Stimulated activated CD4-positive, alpha-beta T cell treated with anti-CD3 and anti-CD28 coated beads, Interleukin-4, amount 100 ng/mL, for 4 hours (primary cell): Measurements from ENCODE around the gene BCL2.
A peak's percentile ranks its signal among the peaks of the same experiment; 100 is the strongest.

Experiments used
- DNase-seq, 2 experiments: peaks; one replicate each; pipeline ENCODE4 v3.0.0-alpha.2; 2020

BCL2 gene

GRCh38 chr18:63257453-63257852 lies 62.1 kb downstream of the BCL2 start:
- no peak for DNase-seq

GRCh38 chr18:63255435-63255834 lies 64.1 kb downstream of the BCL2 start:
- no peak for DNase-seq

GRCh38 chr18:63254716-63255399 lies 64.7 kb downstream of the BCL2 start:
- no peak for DNase-seq

GRCh38 chr18:63253428-63254372 lies 65.9 kb downstream of the BCL2 start:
- DNase-seq: no peak

- DNase-seq: no peak
Observed at GRCh38 chr18:63253014-63253413, 66.6 kb downstream of the BCL2 start.

GRCh38 chr18:63249771-63250170 lies 69.8 kb downstream of the BCL2 start:
- no peak for DNase-seq

GRCh38 chr18:63247926-63248325 lies 71.6 kb downstream of the BCL2 start:
- DNase-seq: no peak

GRCh38 chr18:63247506-63247905 lies 72.1 kb downstream of the BCL2 start:
- DNase-seq: no peak

GRCh38 chr18:63245600-63245999 lies 74.0 kb downstream of the BCL2 start:
- no peak for DNase-seq

- DNase-seq: no peak
Observed at GRCh38 chr18:63244607-63245006, 75.0 kb downstream of the BCL2 start.

- DNase-seq: no peak
Observed at GRCh38 chr18:63241760-63242159, 77.8 kb downstream of the BCL2 start.

GRCh38 chr18:63241317-63241712 lies 78.3 kb downstream of the BCL2 start:
- DNase-seq: no peak

- DNase-seq: no peak
Observed at GRCh38 chr18:63240531-63241316, 78.8 kb downstream of the BCL2 start.

GRCh38 chr18:63238693-63239075 lies 80.9 kb downstream of the BCL2 start:
- no peak for DNase-seq

GRCh38 chr18:63237881-63238692 lies 81.5 kb downstream of the BCL2 start:
- DNase-seq: no peak

GRCh38 chr18:63236921-63237846 lies 82.4 kb downstream of the BCL2 start:
- no peak for DNase-seq

GRCh38 chr18:63236406-63236805 lies 83.2 kb downstream of the BCL2 start:
- no peak for DNase-seq

GRCh38 chr18:63235920-63236319 lies 83.6 kb downstream of the BCL2 start:
- peak in 1 of 2 experiments; percentile 45 for DNase-seq

- no peak for DNase-seq
Observed at GRCh38 chr18:63234841-63235240, 84.7 kb downstream of the BCL2 start.

GRCh38 chr18:63234432-63234831 lies 85.1 kb downstream of the BCL2 start:
- no peak for DNase-seq

- peak; percentile 23 to 63 for DNase-seq
Observed at GRCh38 chr18:63233334-63233733, 86.2 kb downstream of the BCL2 start.
